GM21367 (cell line): ENCODE results near the gene SIL1.

ENCODE experiments used
- ATAC-seq: cut with Tn5 transposase; IDR thresholded peaks from one replicate; pipeline ENCODE4 v1.9.1; 2021; ENCODE audit not compliant: unreplicated experiment

Gene SIL1

DNA sequence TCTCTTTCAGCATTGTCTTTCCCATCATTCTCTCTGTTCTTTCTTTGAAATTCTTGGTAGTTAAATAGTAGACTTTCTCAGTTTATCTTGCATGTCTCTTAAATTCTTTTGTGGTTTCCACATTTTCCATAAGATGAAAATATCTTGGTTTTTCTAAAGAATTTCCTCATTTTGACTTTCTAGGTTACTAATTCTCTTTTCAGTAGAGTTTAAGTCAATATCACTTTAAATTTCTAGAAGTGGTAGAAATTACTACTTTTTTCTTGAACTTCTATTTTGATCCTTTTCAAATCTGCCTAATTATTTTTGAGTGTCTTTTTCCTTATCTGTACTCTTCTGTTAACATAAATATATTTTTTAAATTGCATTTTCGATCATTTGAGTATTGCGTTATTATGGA lies 299.4 kb downstream of the SIL1 start:
- no peak for ATAC-seq

DNA sequence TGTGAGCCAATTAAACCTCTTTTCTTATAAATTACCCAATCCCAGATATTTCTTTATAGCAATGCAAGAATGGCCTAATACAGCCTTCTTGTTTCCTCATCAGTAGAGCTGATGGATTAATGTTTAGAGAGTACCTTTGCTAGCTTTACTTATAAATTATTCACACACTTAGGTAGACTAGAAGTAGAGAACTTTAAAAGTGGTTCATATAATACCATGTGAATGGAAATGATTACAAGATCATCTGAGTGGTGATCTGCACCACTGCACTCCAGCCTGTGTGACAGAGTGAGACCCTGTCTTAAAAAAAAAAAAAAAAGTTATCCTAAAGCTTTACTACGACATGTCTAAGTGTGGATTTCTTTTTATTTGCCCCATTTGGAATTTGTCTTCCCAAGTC lies 299.9 kb downstream of the SIL1 start:
- no peak for ATAC-seq
